GM21825 (cell line): ENCODE measurements around the gene TBC1D5.
A peak's percentile ranks its signal among the peaks of the same experiment; 100 is the strongest.

Experiments used
- ATAC-seq: cut with Tn5 transposase; IDR thresholded peaks from one replicate; pipeline ENCODE4 v1.9.1; 2021; ENCODE audit warnings: mild to moderate bottlenecking, moderate library complexity; ENCODE audit not compliant: unreplicated experiment

Gene TBC1D5

DNA sequence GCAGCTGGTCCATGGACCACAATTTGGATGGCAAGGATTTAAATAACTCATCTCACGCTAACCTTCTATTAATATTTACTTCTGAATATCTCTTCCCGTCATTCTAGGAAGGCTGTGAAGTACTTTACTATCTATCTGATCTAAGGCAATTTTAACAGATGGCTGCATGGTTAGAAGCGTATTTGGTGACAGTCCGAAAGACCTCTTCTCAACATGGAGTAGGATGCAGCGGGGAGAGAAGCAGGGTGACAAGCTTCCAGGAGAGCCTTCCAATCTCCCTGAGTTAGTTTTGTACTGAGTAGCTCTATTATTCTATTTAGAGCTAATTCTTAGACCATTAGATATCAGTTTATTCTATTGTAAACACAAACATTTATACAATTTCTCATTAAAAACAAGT lies 548.3 kb downstream of the TBC1D5 start:
- no peak for ATAC-seq

- no peak for ATAC-seq
Measured at GRCh38 chr3:17192995-17193394, 549.4 kb downstream of the TBC1D5 start.

GRCh38 chr3:17190353-17191078 lies 551.9 kb downstream of the TBC1D5 start:
- no peak for ATAC-seq

- no peak for ATAC-seq
Measured at GRCh38 chr3:17188378-17188777, 554.1 kb downstream of the TBC1D5 start.

GRCh38 chr3:17187589-17188184 lies 554.7 kb downstream of the TBC1D5 start:
- ATAC-seq = no peak

DNA sequence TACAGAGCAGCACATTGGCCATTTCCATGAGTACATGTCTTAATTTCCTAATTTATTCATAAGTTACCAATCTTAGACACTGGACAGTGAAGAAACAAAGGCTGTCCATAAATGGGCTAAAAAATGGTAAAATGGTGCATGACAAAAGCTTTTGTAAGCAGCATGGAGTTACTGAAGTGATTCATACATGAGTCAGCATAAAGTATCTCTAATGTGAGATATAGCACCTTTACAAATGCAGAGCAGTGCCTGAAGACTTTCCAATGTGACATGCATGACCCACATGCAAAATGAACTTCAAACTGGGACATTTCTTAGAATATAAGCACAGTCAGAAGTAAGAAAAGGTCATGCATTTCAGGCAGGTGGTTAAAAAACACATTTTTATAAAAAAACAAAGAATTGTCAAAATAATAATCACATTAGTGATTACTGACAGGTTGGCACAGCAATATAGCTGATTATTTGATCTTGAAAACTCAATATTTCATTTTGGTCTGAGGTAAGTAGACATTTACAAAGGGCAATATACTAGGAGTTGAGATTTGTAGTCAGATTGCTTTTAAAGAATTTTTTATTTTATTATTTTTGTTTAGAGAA lies 558.4 kb downstream of the TBC1D5 start:
- ATAC-seq = no peak

DNA sequence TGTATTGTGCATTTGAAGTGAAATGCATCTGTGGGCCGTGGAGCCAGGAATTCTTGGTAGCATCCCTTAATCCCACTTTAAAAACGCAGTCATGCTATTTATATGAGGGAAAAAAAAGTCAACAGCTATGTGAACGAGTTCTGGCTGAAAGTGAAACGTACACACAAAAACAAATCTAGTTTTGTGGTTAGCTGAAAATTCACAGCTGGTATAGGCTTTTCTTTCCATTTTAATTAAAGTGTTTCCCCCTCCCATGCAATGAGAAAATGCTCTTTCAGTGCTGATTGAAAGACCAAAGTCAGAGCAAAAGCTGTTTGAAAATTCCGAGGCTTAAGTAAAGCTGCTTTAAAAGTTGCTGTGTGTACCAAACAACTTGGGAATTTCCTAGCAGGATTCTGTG lies 560.3 kb downstream of the TBC1D5 start:
- peak; percentile 62 for ATAC-seq

DNA sequence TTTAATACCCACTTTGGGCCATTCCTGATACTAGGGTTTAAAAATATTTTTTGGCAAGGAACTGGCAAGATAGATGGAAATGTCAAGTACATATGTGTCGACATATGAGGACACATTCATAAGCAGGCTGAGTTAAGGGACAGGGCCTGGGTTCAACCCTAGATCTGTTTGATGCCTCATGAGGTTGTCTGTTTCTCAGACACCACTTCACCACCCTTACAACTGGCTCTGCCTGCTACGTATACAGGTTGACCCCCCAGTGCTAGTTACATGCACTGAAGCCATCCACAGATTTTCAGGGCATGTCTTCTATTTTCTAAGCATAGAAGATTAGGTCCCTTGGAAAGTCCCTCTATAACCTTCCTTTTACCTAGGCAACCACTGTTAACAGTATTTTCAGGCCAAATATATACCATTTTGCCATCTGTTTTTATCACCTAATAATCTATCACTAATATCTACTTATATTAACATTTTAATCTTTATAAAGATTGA lies 561.0 kb downstream of the TBC1D5 start:
- ATAC-seq = no peak

- ATAC-seq = peak; percentile 50
Measured at GRCh38 chr3:17179381-17180205, 562.8 kb downstream of the TBC1D5 start.

- no peak for ATAC-seq
Measured at GRCh38 chr3:17176757-17177156, 565.7 kb downstream of the TBC1D5 start.

DNA sequence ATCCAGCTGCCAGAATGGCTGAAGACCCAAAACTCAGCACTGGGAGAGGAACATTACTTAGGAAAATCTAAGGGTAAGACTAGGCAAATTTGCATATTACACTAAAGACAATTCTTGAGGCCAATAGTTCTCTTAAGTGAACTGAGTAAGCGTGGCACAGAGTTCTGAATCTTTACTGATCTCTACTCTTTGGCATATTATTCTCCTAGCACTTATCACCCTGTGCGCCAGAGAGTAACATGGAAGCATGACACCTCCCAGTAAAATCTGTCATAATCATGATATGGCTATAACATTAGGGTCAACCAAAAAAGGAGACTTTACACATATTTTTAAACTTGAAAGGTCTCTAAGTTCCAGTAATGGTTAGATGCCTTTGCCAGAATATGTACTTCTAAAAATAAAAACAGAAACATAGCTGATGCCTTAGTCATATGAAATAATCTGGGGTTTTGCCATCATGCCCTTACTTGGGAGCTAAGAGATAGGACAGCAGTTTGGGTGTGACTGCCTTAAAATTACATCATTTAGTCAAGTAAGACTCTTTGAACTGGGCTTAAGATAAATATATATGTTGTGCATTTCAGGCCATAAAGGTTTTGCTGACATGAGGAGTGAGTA lies 567.1 kb downstream of the TBC1D5 start:
- no peak for ATAC-seq

- no peak for ATAC-seq
Measured at GRCh38 chr3:17166369-17166768, 576.1 kb downstream of the TBC1D5 start.

DNA sequence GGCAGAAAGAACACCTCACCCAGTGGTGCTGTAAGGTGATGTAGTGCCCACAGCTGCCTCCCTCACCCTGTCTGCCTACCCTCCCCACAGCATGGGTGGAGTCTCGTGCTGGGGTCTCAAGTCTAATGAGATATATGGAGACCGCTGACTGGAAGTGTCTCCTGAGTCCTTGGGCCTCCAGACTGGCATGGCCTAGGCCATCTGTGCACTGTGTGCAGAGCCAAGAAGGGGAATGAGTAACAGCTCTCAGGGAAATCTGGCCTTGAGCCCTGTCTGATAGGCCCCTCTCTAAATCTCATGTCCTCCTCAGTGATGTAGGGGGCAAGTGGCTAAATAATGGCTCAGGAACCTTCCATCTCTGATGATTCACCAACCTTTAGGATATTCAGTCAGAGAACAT lies 580.3 kb downstream of the TBC1D5 start:
- ATAC-seq = no peak

GRCh38 chr3:17160597-17160996 lies 581.8 kb downstream of the TBC1D5 start:
- no peak for ATAC-seq

DNA sequence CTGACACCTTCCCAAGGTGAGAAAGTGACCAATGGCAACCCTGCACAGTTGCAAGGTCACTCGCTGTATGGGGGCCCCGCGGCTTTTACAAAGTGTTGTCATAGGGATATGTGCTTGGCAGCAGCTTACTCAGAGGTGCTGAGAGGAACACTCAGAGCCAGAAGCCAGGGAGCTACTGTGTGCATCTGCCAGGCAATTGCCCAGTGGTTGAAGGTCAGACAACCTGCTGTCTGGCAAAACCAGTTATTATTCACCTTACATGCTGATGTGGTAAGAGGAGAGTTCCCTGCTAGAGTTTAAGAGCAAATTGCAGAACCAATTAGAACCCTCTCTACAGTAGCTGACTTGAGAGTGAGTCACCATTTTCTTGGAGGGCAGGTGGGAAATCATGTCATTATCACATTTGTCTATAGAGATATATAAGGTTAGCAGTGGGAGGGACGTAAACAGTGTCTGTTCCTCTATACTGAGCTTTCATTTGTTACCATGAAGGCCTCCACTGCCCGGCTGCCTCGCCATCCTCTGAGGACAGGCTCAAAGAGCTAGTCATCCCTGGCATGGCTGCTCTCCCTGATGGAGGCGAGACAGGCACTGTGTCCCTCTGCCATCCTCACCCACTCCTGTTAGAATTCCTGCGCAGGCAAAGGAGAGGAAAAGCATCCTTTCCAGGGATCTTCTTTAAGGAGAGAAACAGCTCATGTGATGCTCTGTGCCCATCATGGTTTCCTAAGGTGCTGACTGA lies 583.3 kb downstream of the TBC1D5 start:
- ATAC-seq = no peak

GRCh38 chr3:17157713-17158112 lies 584.7 kb downstream of the TBC1D5 start:
- no peak for ATAC-seq

DNA sequence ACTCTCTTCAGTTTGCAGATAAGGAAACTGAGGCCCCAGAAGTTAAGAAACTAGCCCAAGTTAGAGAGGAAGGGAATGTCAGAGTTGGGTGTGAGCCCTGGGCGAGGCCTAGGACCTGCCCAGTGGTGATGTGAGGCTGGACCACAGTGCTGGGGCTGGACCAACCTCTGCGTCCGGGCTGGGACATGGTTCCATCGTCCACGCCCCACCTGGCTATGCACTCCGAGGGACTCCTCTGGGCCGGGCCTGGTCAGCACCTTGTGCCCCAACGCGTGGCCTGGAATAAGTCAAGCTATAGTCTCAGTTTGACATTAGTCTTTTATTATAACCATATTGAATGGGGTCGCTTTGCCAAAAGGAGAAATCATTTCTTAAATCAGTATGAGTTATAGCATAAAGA lies 585.6 kb downstream of the TBC1D5 start:
- no peak for ATAC-seq

- ATAC-seq = no peak
Measured at GRCh38 chr3:17155951-17156350, 586.5 kb downstream of the TBC1D5 start.

DNA sequence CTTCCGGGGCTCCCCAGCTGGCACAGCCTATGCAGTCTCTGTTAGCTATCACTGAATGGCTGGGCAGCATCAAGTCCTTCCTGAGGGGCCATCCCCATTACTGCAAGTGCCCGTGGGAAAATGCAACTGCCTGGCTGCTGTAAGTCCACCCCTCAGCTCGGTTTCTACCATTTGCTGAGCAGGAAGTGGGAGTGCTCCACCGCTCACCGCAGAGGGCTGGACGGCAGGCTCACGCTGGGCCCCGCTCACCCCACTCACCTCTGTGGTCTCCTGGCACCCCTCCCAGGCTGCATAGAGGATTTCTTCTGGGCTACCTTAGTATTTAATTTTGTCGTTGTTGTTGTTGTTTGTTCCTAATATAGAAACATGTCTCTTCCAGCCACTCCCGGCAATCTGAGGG lies 587.5 kb downstream of the TBC1D5 start:
- ATAC-seq = no peak

GRCh38 chr3:17154221-17154620 lies 588.2 kb downstream of the TBC1D5 start:
- ATAC-seq = no peak
